K562 (cell line): ENCODE results near the gene ZNF408. TPM values are rescaled to one million over a fixed set of nuclear protein-coding genes. Genes with fewer than 3 reads are reported as not detected.
A peak's percentile ranks its signal among the peaks of the same experiment; 100 is the strongest.

Source experiments
- ATAC-seq: fragments of 200-7000 bp; cut with Tn5 transposase; 3 replicates; pipeline ENCODE4 v1.9.1; 2020; ENCODE audit warnings: moderate library complexity
- BruUV-seq: library from RNA; stranded (reverse); fragments of 400-500 nt; replicated peaks from 2 replicates; lab custom pipeline; 2021; lab: Mats Ljungman, UMichigan
- CTCF ChIA-PET: fragments of 300-600 bp; formaldehyde crosslinking; extraction: SDS; loops from one replicate; lab custom pipeline; 2021; ENCODE audit warnings: low intra/inter-chr PET ratio; lab: Yijun Ruan, JAX
- POLR2A ChIA-PET: fragments of 300-600, 350-650 bp; sonication (Branson Sonifier 250); formaldehyde crosslinking; extraction: SDS; loops from one replicate; lab custom pipeline; 2021; ENCODE audit warnings: antibody characterized with exemption, inconsistent platforms; lab: Yijun Ruan, JAX
- DNase-seq, 4 experiments: peaks; one replicate each; pipeline versions ENCODE4 v3.0.0 to v3.0.0-alpha.2; 2011 to 2018; ENCODE audit warnings: low spot score in 3 of 4, mixed read lengths in 3 of 4; ENCODE audit errors: extremely low read depth in 1 of 4
- FAIRE-seq: peaks from 2 replicates; lab custom pipeline; 2011; peaks lifted over from hg19 to GRCh38; lab: Jason Lieb, UNC
- H2AFZ ChIP-seq: 2 replicates; pipeline ENCODE4 v1.6.0; 2011; ENCODE audit warnings: low read depth, low read length, control low read depth, inconsistent platforms
- H3K27ac ChIP-seq: fragments of 200-600 bp; 3 replicates; pipeline ENCODE4 v1.8.0; 2011; ENCODE audit warnings: low read depth, mild to moderate bottlenecking, control low read depth, inconsistent platforms, low read length, moderate library complexity, mixed read lengths; ENCODE audit errors: extremely low read depth
- H3K27me3 ChIP-seq, 2 experiments: fragments of 300-600 bp in 1 of 2; 2 replicates in 1 of 2; 3 replicates in 1 of 2; pipeline versions ENCODE4 v1.6.0 to v1.8.0; 2011; ENCODE audit warnings: inconsistent platforms in 2 of 2, low read length in 2 of 2, mild to moderate bottlenecking in 1 of 2, mixed read lengths in 1 of 2, moderate library complexity in 1 of 2; ENCODE audit not compliant: control insufficient read depth in 2 of 2, insufficient read depth in 2 of 2
- H3K36me3 ChIP-seq: fragments of 300-600 bp; 3 replicates; pipeline ENCODE4 v1.8.0; 2011; ENCODE audit warnings: mild to moderate bottlenecking, low read length, inconsistent platforms; ENCODE audit not compliant: control insufficient read depth, insufficient read depth
- H3K4me1 ChIP-seq, 2 experiments: fragments of 200-600 bp in 1 of 2; replicated peaks in 1 of 2; 2 replicates in 1 of 2; 3 replicates in 1 of 2; pipeline versions ENCODE4 v1.5.1 to v1.8.0; 2011; ENCODE audit warnings: inconsistent platforms in 2 of 2, low read length in 2 of 2, mild to moderate bottlenecking in 1 of 2, mixed read lengths in 1 of 2, moderate library complexity in 1 of 2; ENCODE audit not compliant: control insufficient read depth in 2 of 2, insufficient read depth in 2 of 2
- H3K4me2 ChIP-seq: 2 replicates; pipeline ENCODE4 v1.6.1; 2011; ENCODE audit warnings: low read length, control low read depth, inconsistent platforms, mixed read lengths; ENCODE audit not compliant: insufficient read depth
- H3K4me3 ChIP-seq: fragments of 200-600 bp; sonication (generic), shearing (Covaris generic); 2 replicates; pipeline ENCODE4 v1.5.1; 2016; ENCODE audit warnings: control low read depth, inconsistent platforms
- H3K79me2 ChIP-seq: fragments of 200-600 bp; 3 replicates; pipeline ENCODE4 v1.8.0; 2011; ENCODE audit warnings: low read length, inconsistent platforms; ENCODE audit not compliant: control insufficient read depth, insufficient read depth
- H3K9ac ChIP-seq, 2 experiments: 2 replicates each; pipeline versions ENCODE4 v1.6.0 to v1.6.1; 2011; ENCODE audit warnings: low read depth in 2 of 2, low read length in 2 of 2, control low read depth in 1 of 2, inconsistent platforms in 1 of 2, mild to moderate bottlenecking in 1 of 2, mixed read lengths in 1 of 2; ENCODE audit not compliant: insufficient read depth in 1 of 2
- H3K9me1 ChIP-seq: one replicate; pipeline ENCODE4 v1.6.0; 2011; ENCODE audit warnings: inconsistent platforms, mild to moderate bottlenecking, low read length, moderate library complexity; ENCODE audit not compliant: control insufficient read depth, insufficient read depth
- H3K9me3 ChIP-seq: replicated peaks from 2 replicates; pipeline ENCODE4 v1.5.1; 2011; ENCODE audit warnings: low read depth, low read length, inconsistent platforms; ENCODE audit not compliant: control insufficient read depth, insufficient read depth
- H4K20me1 ChIP-seq: replicated peaks from 2 replicates; pipeline ENCODE4 v1.6.1; 2011; ENCODE audit warnings: low read length, inconsistent platforms, mixed read lengths; ENCODE audit not compliant: control insufficient read depth, insufficient read depth
- CHCHD3 ChIP-seq: fragments of 250-450 bp; sonication (Bioruptor Pico); IDR thresholded peaks from 2 replicates; pipeline ENCODE4 v2.1.2; 2022; ENCODE audit warnings: mild to moderate bottlenecking
- HEY1 ChIP-seq: fragments of 250-450 bp; sonication (Bioruptor Pico); IDR thresholded peaks from 2 replicates; pipeline ENCODE4 v1.5.0; 2020; ENCODE audit warnings: mild to moderate bottlenecking, moderate library complexity, borderline replicate concordance
- IRF1 ChIP-seq: sonication (generic); formaldehyde crosslinking; IDR thresholded peaks from 2 replicates; pipeline ENCODE4 v1.8.0; 2022; ENCODE audit warnings: missing genetic modification reagents, mild to moderate bottlenecking, borderline replicate concordance
- NRF1 ChIP-seq, 2 experiments: fragments of 450-650 bp; IDR thresholded peaks in 1 of 2; conservative IDR thresholded peaks in 1 of 2; 2 replicates each; pipeline ENCODE4 v1.6.1; 2014; ENCODE audit warnings: mild to moderate bottlenecking in 2 of 2
- SIN3B ChIP-seq: fragments of 450-650 bp; IDR thresholded peaks from 2 replicates; pipeline ENCODE4 v1.6.1; 2017; ENCODE audit warnings: low read depth, mild to moderate bottlenecking, moderate library complexity
- TAL1 ChIP-seq: fragments of 450-650 bp; IDR thresholded peaks from 2 replicates; pipeline ENCODE4 v1.6.1; 2016; ENCODE audit warnings: mild to moderate bottlenecking
- TEAD4 ChIP-seq, 2 experiments: sonication (generic) in 1 of 2; formaldehyde crosslinking in 1 of 2; IDR thresholded peaks; 2 replicates each; pipeline versions ENCODE4 v1.6.1 to v1.8.0; 2012 to 2022; ENCODE audit warnings: borderline replicate concordance in 1 of 2, inconsistent platforms in 1 of 2, low read length in 1 of 2, mild to moderate bottlenecking in 1 of 2, missing genetic modification reagents in 1 of 2
- WGBS: fragments of 100-300 bp; shearing (Covaris generic); methylation state at CpG from one replicate; pipeline ENCODE4 v1.1.6; 2016; ENCODE audit warnings: low coverage, mixed read lengths; ENCODE audit not compliant: insufficient coverage; ENCODE audit errors: missing lambda C conversion rate; 5-methylcytosine and 5-hydroxymethylcytosine counted together
- in situ Hi-C: fragments of 300-500 bp; cut with MboI; formaldehyde crosslinking; loops from 4 replicates; pipeline ENCODE4 v1.15.0; 2018; ENCODE audit warnings: inconsistent platforms, mixed read lengths
- intact Hi-C: fragments of 100-400 bp; cut with micrococcal nuclease; formaldehyde crosslinking; loops from 2 replicates; pipeline ENCODE4 v1.14.2; 2022
- polyA plus RNA-seq, 8 experiments: library from polyadenylated mRNA; depleted of rRNA in 4 of 8; stranded (reverse) in 5 of 8; unstranded in 3 of 8; fragments of >200 nt; fragmentation: Nextera tagmentation in 2 of 8; fragmentation: Illumina TruSeq in 1 of 8; extraction: Ambion mirVana in 2 of 8; extraction: Trizol in 1 of 8; gene quantifications; 2 replicates each; pipeline versions ENCODE4 v1.2.1 to v1.2.3, GENCODE V29; 2011 to 2014; ENCODE audit warnings: inconsistent platforms in 1 of 8, missing spikeins in 1 of 8
- total RNA-seq, 7 experiments: library from RNA; depleted of rRNA in 6 of 7; stranded (reverse); fragments of >200 nt in 6 of 7; fragmentation: Illumina TruSeq in 2 of 7; extraction: Trizol in 2 of 7; gene quantifications; 2 replicates each; pipeline versions ENCODE4 v1.2.1 to v1.2.3, GENCODE V29; 2011 to 2021; ENCODE audit warnings: low replicate concordance in 1 of 7
- TF ChIP-seq, protein P1 (sequence below): fragments of 200-800 bp; sonication (Bioruptor generic); IDR thresholded peaks from 2 replicates; pipeline ENCODE4 v1.6.1; 2017; ENCODE audit warnings: missing genetic modification characterization, missing compliant biosample characterization

The ZNF408 gene
- total and polyA plus RNA-seq, 9 of the 15 experiments (the other 6 are each of a cell fraction or from before 2014, with no cell fraction given), result 0.15 to 18.4 (median 7.4) TPM

DNA sequence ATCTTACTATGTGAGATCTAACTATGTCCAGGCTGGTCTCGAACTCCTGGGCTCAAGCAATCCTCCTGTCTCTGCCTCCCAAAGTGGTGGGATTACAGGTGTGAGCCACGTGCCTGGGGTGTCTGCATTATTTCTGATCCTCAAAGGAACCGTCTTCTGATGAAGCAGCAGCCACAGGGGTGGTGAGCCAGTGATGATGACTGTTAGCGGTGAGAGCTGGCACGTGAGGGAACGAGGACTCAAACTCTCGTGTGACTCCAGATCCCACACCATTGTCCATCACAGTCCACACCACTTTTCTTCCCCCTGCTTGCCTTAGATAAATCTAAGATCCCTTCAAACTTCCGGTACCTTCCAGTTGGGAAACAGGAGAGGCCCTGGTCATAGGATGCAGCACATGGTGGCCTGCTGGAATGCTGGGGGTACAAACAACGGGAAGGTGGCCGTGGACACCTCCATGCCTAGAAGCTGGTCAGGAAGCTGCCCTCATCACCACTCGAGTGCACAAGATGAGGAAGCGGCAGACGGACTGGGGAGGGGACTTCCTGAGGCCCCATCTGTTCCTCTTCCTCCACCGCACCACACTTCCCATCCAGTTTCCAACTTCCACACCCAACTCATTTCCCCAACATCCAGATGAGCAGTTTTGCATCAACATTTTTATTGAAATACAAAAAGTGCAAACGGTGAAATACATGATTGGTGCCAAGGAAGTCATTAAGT is 24.2 kb upstream of the ZNF408 start:
- CTCF ChIA-PET, result no interaction called here
- H2AFZ ChIP-seq, result no peak overlapping the region
- H3K27me3 ChIP-seq, result no peaks in the 10 kb centered on the region
- H3K79me2 ChIP-seq, result no peaks in the 10 kb centered on the region
- no peaks in the 10 kb centered on the region for H4K20me1 ChIP-seq
- peaks cover 0 to 4% of the 10 kb centered on the region in 2 experiments; a peak in 1 of 5 replicates for H3K4me1 ChIP-seq
- H3K4me3 ChIP-seq, result no peak overlapping the region
- intact Hi-C loops (no loop called here), in situ Hi-C loops (no loop called here)
- H3K4me2 ChIP-seq, result no peak overlapping the region
- no peak for FAIRE-seq
- POLR2A ChIA-PET, result interaction anchor here (1.2 to 2.0 kb wide), 3 partner anchors 10 to 58 kb away, joined by 4 to 5 read pairs (median 4); no protein-coding TSS in a partner anchor
- BruUV-seq, result no TSS peak
- H3K9me3 ChIP-seq, result no peaks in the 10 kb centered on the region
- ATAC-seq, result no peak
- 68% methylated on average over 15 of the region's 15 CpGs for WGBS
- TF ChIP-seq TAL1 (no peak), TEAD4 (IDR thresholded peaks at IDR 0.05; ENCODE audit: low read length) (no peak), TEAD4 (CRISPR knock-in tag; IDR thresholded peaks at IDR 0.05; ENCODE audit: borderline replicate concordance) (no peak), SIN3B (no peak), CHCHD3 (CRISPR knock-in tag) (no peak), IRF1 (CRISPR knock-in tag) (no peak), HEY1 (no peak), NRF1 (conservative IDR thresholded peaks at IDR 0.05 in 1 of 2, IDR thresholded peaks at IDR 0.05 in 1 of 2) (no peak)
- TF ChIP-seq, protein P1, sequence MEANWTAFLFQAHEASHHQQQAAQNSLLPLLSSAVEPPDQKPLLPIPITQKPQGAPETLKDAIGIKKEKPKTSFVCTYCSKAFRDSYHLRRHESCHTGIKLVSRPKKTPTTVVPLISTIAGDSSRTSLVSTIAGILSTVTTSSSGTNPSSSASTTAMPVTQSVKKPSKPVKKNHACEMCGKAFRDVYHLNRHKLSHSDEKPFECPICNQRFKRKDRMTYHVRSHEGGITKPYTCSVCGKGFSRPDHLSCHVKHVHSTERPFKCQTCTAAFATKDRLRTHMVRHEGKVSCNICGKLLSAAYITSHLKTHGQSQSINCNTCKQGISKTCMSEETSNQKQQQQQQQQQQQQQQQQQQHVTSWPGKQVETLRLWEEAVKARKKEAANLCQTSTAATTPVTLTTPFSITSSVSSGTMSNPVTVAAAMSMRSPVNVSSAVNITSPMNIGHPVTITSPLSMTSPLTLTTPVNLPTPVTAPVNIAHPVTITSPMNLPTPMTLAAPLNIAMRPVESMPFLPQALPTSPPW, result no peak
- H3K36me3 ChIP-seq, result peaks cover 55% of the 10 kb centered on the region; the same call in 2 of the 3 replicates
- peaks cover 5% of the 10 kb centered on the region for H3K9me1 ChIP-seq
- peak overlapping the region in 1 of 2 experiments; percentile 11; a peak in 1 of 4 replicates for H3K9ac ChIP-seq
- no peak overlapping the region for H3K27ac ChIP-seq
- DNase-seq, result no peak
